Measurements from ENCODE around the gene TTC34.

GRCh38 chr1:2590233-2591141, 211.0 kb downstream of the TTC34 start:
- TF ChIP-seq POLR2A (IDR thresholded peaks at IDR 0.05; ENCODE audit: low read depth, low read length) = no peak
- TF ChIP-seq TAF1 (IDR thresholded peaks at IDR 0.05; ENCODE audit: low read depth, low read length) = no peak
